ENCODE results near the gene C19orf38. TPM values are rescaled to one million over a fixed set of nuclear protein-coding genes. Genes with fewer than 3 reads are reported as not detected.
A peak's percentile ranks its signal among the peaks of the same experiment; 100 is the strongest.
"Not testable (repeated sequence)": the region's sequence is repeated elsewhere in the genome, so short reads cannot be mapped to it uniquely, and the experiment has no call there.

The C19orf38 gene
- total RNA-seq, 1 donor = 31.0 TPM

DNA sequence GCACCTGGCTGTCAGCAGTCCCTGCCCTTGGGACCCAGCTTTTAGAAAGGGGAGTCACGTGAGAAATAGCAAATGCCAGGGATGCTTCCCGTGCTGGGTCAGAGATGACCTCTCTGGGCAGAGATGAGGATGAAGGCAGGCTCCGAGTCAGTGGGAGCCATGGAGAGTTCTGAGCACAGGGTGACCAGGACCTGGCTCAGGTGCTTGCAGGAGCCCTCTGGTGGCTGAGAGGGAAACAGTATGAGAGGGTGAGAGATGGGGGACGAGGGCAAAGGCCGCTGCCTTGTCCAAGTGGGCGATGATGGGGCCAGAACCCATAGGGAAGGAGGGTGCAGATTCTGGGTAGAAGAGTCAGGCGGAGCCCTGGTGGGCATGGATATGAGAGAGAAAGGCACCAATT, 28.0 kb upstream of the C19orf38 start:
- DNase-seq (ENCODE audit: low read depth in 2 of 3, low spot score in 2 of 3) = no peak

DNA sequence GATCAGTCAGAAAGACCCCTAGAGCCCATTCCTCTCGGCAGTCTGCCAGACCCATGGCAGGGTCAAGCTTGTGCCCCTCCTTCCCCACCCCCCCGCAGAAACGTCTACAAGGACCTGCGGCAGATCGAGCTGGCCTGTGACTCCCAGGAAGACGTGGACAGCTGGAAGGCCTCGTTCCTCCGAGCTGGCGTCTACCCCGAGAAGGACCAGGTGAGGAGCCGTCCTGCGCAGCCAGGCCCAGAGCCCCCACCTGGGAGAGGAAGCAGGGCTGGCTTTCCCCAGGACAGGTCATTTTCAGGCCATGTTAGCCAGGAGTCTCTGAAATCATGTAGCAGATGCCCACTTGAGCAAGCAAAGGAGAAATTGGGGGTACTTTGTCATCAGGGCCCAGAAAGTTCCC, 24.5 kb upstream of the C19orf38 start:
- no peak for DNase-seq (ENCODE audit: low read depth in 2 of 3, low spot score in 2 of 3)

DNA sequence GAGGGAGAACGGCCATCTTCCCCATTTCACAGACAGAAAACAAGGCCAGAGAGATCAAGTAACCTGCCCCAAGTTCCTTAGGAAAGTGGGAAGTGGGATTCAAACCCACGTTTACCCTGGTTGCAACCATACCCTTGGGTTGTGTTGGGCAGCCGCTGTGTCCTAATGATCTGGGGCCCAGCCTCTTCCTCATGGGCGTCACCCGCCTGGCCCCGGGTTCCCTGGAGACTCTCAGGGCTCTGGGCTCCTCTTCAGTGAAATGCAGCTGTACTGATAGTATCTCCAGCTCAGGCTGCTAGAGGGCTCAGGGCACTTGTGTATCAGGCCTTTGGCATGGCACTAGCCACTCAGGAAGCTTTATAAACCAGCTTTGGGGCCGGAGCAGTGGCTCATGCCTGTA, 22.0 kb upstream of the C19orf38 start:
- no peak for DNase-seq (ENCODE audit: low read depth in 2 of 3, low spot score in 2 of 3)

DNA sequence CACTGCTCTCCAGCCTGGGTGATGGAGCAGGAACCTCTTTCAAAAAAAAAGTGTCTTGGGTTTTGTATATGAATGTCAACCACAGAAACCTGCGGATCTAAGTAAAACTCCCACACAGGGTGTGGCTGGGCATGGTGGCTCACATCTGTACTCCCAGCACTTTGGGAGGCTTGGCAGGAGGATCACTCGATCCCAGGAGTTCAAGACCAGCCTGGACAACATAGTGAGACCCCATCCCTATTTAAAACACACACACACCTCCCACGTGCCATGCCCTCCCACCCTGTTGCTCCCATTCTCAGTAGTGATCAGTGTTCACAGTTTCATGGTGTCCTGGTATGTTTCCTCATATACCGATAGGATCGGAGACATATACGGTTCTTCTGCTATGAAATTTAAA, 21.4 kb upstream of the C19orf38 start:
- DNase-seq (ENCODE audit: low read depth in 2 of 3, low spot score in 2 of 3) = no peak

DNA sequence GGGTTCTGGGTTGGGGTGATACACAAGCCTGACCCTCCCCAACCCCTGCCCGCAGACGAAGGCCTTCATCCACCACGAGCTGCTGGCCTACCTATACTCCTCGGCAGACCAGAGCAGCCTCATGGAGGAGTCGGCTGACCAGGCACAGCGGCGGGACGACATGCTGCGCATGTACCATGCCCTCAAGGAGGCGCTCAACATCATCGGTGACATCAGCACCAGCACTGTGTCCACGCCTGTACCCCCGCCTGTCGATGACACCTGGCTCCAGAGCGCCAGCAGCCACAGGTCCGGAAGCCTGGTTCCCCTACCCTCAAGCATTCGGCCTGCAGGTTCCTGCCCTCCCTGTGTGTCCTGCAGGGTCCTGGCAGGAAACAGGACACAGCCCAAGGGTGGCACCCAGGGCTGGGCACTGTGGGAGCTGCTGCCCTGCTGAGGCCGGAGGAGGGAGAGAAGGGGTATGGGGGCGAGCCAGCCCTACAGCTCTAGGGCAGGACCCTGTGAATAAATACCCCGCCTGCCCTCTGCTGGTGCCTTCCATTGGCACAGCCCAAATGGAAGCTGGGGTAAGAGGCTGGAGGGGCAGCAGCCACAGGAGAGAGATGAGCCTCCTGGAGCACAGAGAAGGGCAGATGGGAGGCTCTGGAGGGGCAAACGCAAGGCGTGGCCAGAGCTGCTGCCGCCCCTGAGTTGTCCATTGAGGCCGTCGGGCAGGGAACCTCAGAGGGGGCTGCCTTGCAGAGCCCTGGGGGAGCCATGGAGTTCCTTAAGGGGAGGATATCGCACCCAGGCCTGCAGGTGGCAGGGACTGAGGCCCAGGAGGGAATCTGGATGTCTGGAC, 19.0 kb upstream of the C19orf38 start:
- DNase-seq (ENCODE audit: low read depth in 2 of 3, low spot score in 2 of 3) = peak in 1 of 3 donors; percentile 44

DNA sequence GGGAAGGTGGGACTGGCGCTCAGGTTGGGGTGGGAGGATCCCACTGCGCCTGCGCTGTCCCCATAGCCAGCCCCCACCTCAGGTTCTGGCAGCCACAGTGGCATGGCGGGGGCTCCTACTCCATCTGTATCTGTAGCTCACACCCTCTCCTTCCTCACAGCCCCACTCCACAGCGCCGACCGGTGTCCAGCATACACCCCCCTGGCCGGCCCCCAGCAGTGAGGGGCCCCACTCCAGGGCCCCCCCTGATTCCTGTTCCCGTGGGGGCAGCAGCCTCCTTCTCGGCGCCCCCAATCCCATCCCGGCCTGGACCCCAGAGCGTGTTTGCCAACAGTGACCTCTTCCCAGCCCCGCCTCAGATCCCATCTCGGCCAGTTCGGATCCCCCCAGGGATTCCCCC, 18.2 kb upstream of the C19orf38 start:
- no peak for DNase-seq (ENCODE audit: low read depth in 2 of 3, low spot score in 2 of 3)

DNA sequence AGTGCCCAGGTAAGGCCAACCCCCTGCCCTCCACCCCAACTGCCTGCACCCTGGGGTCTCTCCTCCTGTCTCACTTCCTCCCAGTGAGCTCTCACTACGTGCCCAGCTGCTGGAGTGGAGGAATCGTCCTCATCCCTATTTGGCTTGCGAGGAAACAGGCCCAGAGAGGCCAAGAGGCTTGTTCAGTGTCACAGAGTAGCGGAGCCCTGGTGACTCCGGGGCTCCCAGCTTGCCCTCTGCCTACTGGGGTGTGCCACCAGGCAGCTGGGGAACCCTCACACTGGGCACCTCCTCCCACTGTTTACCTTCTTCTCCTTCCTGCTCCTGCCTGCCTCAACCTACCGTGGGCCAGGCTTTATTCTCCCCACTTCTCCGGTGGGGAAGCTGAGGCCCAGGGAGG, 17.8 kb upstream of the C19orf38 start:
- no peak for DNase-seq (ENCODE audit: low read depth in 2 of 3, low spot score in 2 of 3)

DNA sequence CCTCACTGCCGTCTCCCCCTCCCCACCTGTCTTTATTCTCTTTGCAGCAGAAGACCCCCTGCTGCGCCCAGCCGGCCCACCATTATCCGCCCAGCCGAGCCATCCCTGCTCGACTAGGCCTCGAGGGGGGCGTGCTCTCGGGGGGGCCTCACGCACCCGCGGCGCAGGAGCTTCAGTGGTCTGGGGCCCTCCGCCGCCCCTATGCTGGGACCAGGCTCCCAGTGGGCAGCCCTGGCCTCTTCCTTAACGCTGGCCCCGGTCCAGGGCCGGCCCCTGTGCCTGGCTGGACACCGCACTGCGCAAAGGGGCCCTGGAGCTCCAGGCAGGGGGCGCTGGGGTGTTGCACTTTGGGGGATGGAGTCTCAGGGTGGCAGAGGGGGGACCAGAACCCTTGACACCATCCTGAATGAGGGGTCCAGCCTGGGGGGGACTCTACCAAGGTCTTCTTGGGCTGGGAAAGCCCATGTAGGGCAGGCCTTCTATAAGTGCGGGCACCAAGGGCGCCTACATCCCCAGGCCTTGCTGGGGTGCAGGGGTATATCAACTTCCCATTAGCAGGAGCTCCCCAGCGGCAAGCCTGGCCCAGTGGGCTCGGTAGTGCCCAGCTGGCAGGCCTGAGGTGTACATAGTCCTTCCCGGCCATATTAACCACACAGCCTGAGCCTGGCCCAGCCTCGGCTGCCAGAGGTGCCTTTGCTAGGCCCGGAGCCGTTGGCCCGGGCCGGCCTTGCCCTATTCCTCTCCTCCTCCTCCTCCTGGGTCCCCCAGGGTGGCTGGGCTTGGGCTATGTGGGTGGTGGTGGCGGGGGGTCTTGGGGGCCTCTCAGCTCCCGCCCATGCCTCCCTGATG, 17.1 kb upstream of the C19orf38 start:
- no peak for DNase-seq (ENCODE audit: low read depth in 2 of 3, low spot score in 2 of 3)

DNA sequence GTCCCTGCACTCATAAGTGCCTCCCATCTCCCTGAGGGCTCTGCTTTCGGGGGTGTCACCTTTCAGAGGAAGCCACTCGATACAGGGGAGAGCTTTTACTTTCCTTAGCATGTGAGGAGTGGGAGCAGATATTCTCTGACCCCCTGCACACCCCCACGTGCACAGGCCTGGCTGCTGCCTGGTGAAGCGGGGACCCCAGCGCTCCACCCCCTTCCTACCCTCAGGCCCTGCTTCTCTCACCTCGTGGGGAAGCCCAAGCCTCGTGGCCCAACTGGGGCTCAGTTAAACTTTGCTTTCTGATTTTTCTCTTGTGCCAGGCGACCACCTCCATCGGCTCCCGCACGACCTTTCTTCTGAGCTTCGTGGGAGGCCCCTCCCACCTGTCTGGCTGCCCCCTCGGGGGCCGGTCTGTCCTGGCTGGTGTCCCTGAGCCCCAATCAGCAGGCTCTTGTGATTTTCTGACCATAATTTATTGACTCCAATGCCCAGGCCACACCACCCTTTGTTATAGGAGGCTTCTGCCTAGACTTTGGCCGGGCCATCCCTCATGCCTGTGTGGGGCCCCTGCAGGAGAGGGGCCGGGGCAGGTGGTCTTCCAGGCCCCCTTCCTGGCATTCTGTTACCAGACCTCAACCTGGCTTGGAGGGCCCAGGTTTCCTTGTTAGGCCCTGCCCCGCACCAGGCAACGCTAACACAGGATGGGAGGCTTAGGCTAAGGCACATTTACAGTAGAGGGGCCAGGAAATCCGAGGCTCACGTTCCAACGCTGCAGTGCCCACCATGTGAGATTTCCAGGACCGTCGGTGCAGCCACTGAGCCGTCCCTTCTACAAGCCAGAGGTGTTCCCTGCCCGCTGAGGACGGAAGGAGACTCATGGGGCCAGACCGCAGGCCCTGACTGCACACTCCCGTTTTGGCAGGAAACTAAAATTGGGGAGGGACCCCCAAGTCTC, 16.0 kb upstream of the C19orf38 start:
- no peak for DNase-seq (ENCODE audit: low read depth in 2 of 3, low spot score in 2 of 3)

DNA sequence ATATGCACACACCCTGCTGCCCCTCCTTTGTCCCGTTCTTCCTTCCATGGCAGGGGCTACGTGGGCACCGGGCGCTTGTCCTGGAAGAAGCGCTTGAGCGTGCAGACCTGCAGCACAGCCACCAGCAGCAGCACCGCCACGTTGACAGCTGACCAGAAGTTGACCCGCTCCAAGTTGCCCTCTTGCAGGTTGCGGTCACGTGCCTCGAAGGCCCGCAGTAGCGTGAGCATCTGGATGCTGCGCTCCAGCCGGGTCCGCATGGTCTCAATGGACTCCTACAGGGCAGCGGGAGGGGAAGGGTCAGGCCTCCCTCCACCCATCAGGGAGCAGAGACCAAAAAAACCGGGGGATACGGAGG, 15.3 kb upstream of the C19orf38 start:
- no peak for DNase-seq (ENCODE audit: low read depth in 2 of 3, low spot score in 2 of 3)

DNA sequence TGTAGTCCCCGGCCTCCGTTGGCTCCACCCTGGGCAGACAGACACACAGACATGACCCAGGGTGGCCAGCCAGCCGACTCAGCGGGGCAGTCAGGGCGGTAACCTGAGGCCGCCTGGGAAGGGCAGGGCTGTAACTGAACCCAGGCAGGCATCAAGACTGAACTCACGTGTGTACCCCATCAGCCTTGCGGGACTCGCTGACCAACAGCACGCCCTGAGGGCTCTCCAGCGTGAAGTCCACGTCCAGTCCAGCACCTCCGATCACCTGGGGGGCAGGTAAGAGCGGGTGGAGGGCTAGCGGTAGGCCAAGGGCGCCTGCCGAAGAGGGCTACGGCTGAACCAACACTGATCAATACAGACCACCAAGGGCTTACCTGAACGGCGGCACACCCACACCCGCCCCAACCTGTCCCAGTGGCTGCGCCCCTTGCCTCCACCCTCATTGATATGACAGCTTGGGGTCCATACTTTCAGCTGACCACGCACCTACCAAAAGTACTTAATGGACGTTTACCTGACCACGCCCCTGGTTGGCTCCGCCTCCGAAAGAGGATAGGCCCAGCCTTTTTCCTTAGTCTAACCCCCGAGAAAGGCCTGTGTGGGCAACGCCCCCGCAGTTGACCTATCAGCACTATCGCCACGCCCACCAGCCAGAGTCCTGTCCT, 13.0 kb upstream of the C19orf38 start:
- no peak for DNase-seq (ENCODE audit: low read depth in 2 of 3, low spot score in 2 of 3)

DNA sequence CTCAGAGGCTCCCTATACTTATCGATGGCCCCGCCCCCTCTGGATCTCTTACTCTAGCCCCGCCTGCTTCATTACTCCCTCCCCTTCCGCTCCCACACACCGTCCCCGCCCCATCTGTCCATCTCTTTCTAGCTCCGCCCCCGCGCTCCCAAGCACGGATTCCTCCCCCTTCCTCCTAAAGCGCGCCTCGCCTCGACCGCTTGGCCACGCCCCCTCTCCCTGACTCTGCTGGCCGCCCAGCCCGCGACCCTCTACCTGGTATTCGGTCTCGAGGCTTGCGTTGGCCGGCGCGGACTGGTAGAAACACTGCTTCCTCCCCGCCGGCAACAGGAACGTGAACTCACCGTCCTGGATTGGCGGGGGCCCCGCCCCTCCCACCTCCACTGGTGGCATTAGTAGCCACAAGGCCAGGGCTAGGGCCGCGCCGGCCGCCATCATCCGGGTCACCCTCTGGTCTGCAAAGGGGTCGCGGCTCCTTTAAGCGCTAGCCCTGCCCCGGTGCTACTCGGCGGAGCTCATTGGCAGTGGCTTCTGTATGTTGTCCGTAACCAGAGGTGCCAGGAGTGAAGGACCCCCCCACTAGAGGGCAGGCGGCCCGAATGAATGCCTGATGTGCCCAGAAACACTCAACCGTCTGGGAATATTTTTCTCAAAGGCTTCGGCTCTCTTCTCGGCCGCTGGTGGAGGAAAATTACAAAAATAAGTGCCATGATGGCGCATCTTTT, 12.3 kb upstream of the C19orf38 start, which contains the start of gene TMED1:
TSS of gene TMED1 (minus strand) at position 459 of the 725 bp plus-strand sequence. CDS start at position 438, 21 bp downstream.
- DNase-seq (ENCODE audit: low read depth in 2 of 3, low spot score in 2 of 3) = peak; percentile 83 to 100 (median 99)

DNA sequence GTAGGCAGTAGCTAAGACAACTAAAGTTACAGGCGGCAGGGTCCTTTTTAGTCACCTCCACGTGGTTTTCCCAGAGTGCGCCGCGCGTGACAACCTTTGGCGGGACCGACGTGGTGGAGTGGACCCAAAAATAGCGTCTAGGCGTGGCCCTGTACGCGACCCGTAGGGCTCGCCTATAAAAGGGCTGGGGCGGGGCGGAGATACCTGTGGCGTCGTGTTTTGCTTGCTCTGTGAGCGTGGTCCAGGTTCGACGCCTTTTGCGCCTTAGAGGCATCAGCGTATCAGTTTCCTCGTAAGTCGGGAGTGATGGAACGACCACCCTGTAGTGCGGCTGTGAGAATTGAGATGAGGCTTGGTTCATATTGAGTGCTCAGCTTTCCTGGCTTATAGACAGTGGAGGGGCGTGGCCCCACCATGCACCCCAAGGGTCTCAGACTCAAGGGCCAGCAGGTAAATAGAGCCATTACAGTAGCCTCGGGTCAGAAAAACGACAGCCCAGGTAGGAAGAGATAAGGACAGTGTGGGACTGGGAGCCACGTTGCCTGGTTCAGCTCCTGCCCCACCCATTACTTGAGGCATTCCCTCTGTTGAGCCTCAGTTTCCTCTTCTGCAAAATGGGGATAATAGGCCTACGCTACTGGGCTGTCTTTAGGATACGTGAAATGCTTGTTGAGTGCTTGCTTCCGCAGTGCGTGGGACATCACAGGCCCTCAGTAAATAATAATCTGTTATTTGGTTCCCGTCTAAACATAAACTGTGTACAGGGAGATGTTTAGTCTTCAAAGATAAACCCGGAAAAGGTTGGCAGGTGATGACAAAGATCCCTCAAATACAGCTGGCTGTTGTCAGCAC, 11.5 kb upstream of the C19orf38 start:
- peak in 2 of 3 donors; percentile 89 to 94 for DNase-seq (ENCODE audit: low read depth in 2 of 3, low spot score in 2 of 3)

DNA sequence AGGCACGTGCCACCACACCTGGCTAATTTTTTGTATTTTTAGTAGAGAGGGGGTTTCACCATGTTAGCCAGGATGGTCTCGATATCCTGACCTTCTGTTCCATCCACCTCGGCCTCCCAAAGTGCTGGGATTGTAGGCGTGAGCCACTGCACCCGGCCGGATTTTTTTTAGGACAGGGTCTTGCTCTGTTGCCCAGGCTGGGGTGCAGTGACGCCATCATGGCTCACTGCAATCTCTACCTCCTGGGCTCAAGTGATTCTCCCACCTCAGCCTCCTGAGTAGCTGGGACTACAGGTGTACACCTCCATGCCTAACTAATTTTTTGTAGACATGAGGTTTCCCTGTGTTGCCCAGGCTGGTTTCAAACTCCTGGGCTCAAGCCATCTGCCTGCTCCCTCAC, 10.6 kb upstream of the C19orf38 start:
- DNase-seq (ENCODE audit: low read depth in 2 of 3, low spot score in 2 of 3) = not testable (repeated sequence)

DNA sequence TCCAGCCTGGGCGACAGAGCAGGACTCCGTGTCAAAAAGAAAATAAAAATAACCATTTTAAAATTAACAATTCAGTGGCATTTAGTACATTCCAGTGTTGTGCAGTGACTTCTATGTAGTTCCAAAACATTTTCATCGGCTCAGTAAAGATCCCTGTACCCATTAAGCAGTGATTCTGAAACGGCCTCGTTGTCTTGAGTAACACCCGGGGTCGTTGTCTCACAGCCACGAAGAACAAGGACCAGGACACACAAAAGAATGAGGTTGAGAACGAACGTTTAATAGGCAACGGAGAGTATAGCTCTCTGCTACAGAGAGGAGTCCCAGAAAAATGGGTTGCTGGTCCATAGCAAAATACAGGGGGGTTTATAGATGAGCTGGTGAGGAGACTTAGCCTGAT, 9.8 kb upstream of the C19orf38 start:
- no peak for DNase-seq (ENCODE audit: low read depth in 2 of 3, low spot score in 2 of 3)

DNA sequence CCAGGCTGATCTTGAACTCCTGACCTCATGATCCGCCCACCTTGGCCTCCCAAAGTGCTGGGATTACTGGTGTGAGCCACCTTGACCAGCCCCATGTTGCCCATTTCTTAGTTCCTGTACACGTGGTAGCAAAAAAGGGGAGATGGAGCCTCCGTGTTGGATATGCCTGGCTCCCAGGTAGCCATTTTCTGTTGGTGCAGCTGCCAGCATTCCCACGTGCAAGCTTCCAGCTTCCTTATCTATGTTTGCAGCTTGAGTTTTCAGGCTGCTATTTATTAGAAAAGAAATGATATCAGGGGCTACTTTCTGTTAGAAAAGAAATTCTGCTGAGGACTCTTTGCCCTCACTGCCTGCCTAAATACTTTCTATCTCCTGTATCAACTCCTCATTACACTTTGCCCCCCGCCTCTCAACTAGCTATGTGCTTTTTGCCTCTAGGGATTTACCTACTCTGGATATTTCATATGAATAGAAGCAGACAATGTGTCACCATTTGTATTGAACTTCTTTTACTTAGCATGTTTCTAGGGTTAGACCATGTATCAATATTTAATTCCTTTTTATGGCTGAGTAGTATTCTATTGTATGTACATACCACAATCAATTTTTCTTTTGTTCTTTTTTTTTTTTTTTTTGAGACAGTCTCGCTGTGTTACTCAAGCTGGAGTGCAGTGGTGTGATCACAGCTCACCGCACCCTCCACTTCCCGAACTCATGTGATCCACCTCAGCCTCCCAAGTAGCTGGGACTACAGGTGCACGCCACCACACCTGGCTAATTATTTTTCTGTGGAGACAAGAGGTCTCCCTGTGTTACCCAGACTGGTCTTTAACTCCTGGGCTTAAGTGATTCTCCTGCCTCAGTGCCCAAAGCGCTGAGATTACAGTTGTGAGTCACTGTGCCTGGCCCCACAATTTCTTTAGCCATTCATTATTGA, 8.8 kb upstream of the C19orf38 start:
- no peak for DNase-seq (ENCODE audit: low read depth in 2 of 3, low spot score in 2 of 3)

DNA sequence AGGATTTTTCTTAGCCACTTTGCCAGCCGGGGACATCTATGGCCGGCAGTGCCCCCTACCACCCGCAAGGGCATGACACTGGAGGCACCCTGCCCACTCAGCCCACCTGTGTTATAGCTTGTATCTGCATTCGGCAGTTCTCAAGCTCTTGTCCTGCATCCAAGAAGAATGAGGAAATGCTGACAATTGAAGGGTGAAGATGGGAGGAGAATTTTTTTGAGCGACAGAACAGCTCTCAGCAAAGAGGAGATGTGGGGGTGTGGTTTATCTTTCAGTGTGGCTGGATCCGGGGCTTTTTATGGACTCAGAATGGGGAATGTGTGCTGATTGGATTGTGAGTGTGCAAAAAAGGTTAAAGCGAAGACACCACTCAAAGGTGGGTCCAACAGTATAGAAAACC, 5.4 kb upstream of the C19orf38 start:
- no peak for DNase-seq (ENCODE audit: low read depth in 2 of 3, low spot score in 2 of 3)
